GM12891 (cell line): ENCODE data around the gene ZNF500.

ENCODE experiments used
- POLR2A ChIP-seq: IDR thresholded peaks from 2 replicates; pipeline ENCODE4 v1.6.1; 2011; ENCODE audit warnings: low read depth, low read length, control low read depth
- POLR2AphosphoS5 ChIP-seq: IDR thresholded peaks from 2 replicates; pipeline ENCODE4 v1.6.1; 2011; ENCODE audit warnings: low read depth, low read length, control low read depth
- SPI1 ChIP-seq: IDR thresholded peaks from 2 replicates; pipeline ENCODE4 v1.6.1; 2011; ENCODE audit warnings: low read depth, low read length, control low read depth
- TAF1 ChIP-seq: IDR thresholded peaks from 2 replicates; pipeline ENCODE4 v1.6.1; 2011; ENCODE audit warnings: low read depth, low read length, control low read depth

DNA sequence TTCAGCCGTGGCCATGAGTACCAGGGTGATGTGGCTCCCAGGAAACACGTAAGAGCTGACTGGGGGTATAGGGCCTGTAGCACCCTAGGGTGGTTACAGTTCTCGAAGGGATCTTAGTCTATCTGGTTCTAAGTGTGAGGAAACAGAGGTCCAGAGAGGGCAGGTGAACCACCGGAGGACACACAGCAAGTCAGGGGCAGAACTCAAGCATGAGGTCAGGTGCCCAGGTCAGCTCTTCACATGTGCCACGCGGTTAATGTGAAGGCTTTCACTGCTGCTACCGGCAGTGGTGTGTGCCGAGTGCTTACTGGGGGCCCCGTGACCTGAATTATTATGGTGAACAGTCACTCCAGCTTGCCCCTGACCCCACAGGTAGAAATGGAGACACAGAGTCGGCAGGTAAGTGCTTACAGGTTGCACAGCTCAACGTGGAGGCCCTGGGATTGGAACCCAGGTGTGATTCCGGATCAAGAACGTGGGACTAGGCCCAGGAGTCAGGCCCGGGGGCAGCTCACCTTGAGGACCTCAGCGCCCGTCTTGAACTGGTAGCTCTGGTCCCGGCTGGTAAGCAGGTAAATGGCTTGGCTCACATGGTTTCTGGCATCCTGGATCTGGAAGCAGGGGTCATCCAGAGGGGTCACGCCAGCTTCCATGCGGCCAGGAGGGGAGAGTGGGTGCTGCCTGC, 32.4 kb upstream of the ZNF500 start:
- TF ChIP-seq TAF1 (no peak), SPI1 (no peak), POLR2AphosphoS5 (no peak), POLR2A (no peak)
